H1 (cell line): ENCODE measurements around the gene ST13. TPM values are rescaled to one million over a fixed set of nuclear protein-coding genes. Genes with fewer than 3 reads are reported as not detected.

ENCODE experiments used
- E2F6 ChIP-seq: IDR thresholded peaks from 2 replicates; pipeline ENCODE4 v1.6.1; 2012; ENCODE audit warnings: inconsistent platforms
- MAX ChIP-seq: IDR thresholded peaks from 2 replicates; pipeline ENCODE4 v1.6.1; 2012; ENCODE audit warnings: inconsistent platforms
- SP1 ChIP-seq: IDR thresholded peaks from 2 replicates; pipeline ENCODE4 v1.6.1; 2011; ENCODE audit warnings: low read depth, low read length
- TBP ChIP-seq: IDR thresholded peaks from 2 replicates; pipeline ENCODE4 v1.6.1; 2011; ENCODE audit warnings: low read depth, low read length, improper control_type of control experiment
- ZNF274 ChIP-seq: IDR thresholded peaks from 2 replicates; pipeline ENCODE4 v1.7.0; 2012; ENCODE audit warnings: low read length, borderline replicate concordance; ENCODE audit errors: extremely low read depth
- polyA plus RNA-seq, 7 experiments: library from polyadenylated mRNA; depleted of rRNA in 3 of 7; stranded (reverse) in 5 of 7; unstranded in 2 of 7; fragments of >200 nt in 5 of 7; fragments of 200-250 nt in 2 of 7; gene quantifications; 1 replicate in 5 of 7; 2 replicates in 1 of 7; 4 replicates in 1 of 7; pipeline versions ENCODE4 v1.2.1 to v1.2.3, GENCODE V29; 2011 to 2013; ENCODE audit warnings: missing spikeins in 2 of 7, mixed read lengths in 2 of 7
- total RNA-seq: library from RNA; stranded (reverse); fragmentation: NEBNext Ultra II Directional; extraction: Animal tissue kit (Norgen Biotek cat#: 25700); gene quantifications from 2 replicates; pipeline ENCODE4 v1.2.1, GENCODE V29; 2021

ST13 gene
- total and polyA plus RNA-seq, 2 of the 8 experiments (the other 6 are each of a cell fraction or from before 2014, with no cell fraction given) = 52.0 to 305 TPM

GRCh38 chr22:40904101-40904500 is 47.7 kb upstream of the ST13 start (continued):
- TF ChIP-seq MAX (no peak), TBP (no peak), SP1 (no peak), E2F6 (no peak), ZNF274 (no peak)
